ENCODE data around the gene AKAP8L.
"Not testable (repeated sequence)": the region's sequence is repeated elsewhere in the genome, so short reads cannot be mapped to it uniquely, and the experiment has no call there.

GRCh38 chr19:15341328-15341727 is 77.5 kb downstream of the AKAP8L start:
- TF ChIP-seq CTCF (IDR thresholded peaks at IDR 0.05; ENCODE audit: poor library complexity); EZH2 (IDR thresholded peaks at IDR 0.05; ENCODE audit: borderline replicate concordance); EZH2phosphoT487 (IDR thresholded peaks at IDR 0.05; ENCODE audit: low read depth, severe bottlenecking, unreplicated experiment): not testable (repeated sequence)

All from hepatocyte (in vitro differentiated cells).